ENCODE data around the gene FBXW7. TPM values are rescaled to one million over a fixed set of nuclear protein-coding genes. Genes with fewer than 3 reads are reported as not detected.

FBXW7 gene
- total RNA-seq, 4 donors from 2014 or later: 76.4 to 199 (median 103) TPM

DNA sequence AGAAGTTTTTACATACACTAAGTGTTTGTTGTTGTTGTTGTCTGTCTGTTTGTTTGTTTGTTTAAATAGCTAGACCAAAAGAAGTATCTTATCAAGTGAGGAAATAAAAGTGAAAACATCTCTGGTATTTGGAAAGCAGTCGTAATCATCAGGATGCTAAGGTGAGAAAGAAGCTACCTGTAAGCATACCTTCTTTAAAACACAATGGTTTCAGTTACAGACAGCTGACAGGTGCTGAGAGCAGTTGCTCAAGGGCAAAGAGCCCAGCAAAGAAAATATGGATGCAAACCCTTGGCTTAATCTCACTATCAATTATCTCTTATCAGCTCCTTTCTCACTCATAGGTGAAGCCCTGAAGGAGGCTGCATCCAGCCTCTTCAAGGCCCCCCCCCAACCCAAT is 42.8 kb upstream of the FBXW7 start:
- WGBS, 2 donors: 67% methylated on average over 1 of the region's 1 CpG
- DNase-seq (ENCODE audit: low spot score in 2 of 2): no peak
- no peak for TF ChIP-seq POLR2A (IDR thresholded peaks at IDR 0.05)
- TF ChIP-seq, protein P1, sequence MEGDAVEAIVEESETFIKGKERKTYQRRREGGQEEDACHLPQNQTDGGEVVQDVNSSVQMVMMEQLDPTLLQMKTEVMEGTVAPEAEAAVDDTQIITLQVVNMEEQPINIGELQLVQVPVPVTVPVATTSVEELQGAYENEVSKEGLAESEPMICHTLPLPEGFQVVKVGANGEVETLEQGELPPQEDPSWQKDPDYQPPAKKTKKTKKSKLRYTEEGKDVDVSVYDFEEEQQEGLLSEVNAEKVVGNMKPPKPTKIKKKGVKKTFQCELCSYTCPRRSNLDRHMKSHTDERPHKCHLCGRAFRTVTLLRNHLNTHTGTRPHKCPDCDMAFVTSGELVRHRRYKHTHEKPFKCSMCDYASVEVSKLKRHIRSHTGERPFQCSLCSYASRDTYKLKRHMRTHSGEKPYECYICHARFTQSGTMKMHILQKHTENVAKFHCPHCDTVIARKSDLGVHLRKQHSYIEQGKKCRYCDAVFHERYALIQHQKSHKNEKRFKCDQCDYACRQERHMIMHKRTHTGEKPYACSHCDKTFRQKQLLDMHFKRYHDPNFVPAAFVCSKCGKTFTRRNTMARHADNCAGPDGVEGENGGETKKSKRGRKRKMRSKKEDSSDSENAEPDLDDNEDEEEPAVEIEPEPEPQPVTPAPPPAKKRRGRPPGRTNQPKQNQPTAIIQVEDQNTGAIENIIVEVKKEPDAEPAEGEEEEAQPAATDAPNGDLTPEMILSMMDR (IDR thresholded peaks at IDR 0.05): no peak
- intact Hi-C loops (cut with DNase I; ENCODE audit: low total_unique reads): no loop called here
- H3K4me3 ChIP-seq (ENCODE audit: low read depth, poor library complexity, severe bottlenecking): no peak overlapping the region

DNA sequence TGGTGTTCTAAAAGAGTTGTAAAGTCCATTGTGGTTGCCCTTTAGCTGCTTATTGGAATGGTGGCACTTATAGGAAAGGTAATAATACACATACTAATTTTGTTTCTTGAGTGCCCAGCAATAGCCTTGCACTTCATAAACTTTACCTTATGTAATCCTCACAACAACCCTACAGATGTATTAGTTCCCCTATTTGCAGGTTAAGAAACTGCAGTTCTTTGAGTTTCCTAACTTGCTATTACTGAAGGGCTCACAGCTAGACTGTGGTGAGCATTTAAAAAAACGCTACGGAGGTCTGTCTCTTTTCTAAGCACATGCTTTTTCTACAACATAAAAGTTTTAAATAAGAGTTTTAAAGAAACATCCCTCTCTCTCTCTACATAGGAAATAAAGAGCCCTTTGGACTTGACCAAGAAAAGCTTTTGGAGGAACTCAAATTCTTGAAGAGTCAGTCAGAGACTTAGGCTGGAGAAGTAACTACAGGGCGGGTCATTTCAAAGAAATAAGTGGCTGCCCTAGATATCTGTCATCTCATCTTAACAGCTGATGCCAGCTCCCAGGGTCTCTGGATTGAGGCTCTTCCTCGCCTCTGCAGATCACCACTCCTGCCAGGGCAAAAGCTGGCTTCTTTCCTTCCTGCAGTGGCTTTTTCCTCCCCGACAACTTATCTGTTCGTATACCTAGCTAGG is 42.0 kb upstream of the FBXW7 start:
- WGBS, 2 donors: 70 to 71% methylated on average over 6 of the region's 6 CpGs
- no peak for DNase-seq (ENCODE audit: low spot score in 2 of 2)
- intact Hi-C loops (cut with DNase I; ENCODE audit: low total_unique reads): no loop called here
- H3K4me3 ChIP-seq (ENCODE audit: low read depth, poor library complexity, severe bottlenecking): no peak overlapping the region
- no peak for TF ChIP-seq POLR2A (IDR thresholded peaks at IDR 0.05)
- TF ChIP-seq, protein P1 (IDR thresholded peaks at IDR 0.05): no peak

DNA sequence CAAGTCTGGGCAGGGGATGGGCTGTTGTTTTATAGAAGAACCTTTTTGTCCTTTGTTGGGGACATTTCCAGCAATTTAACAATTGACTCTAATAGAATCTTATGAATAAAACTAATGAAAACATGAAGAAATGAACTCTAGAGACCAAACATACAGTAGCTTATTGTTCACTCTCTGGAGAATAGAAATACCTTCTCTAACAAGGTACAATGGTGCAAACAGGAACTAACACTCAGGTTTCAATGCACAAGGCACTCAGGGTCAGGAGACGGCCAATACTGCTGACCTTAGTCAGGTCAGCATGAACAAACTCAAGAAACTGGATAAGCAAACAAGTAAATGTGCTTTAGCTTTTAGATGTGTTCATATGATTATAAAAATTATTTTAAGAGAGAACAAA is 39.6 kb upstream of the FBXW7 start:
- 71 to 72% methylated on average over 1 of the region's 1 CpG for WGBS, 2 donors
- intact Hi-C loops (cut with DNase I; ENCODE audit: low total_unique reads): no loop called here
- H3K4me3 ChIP-seq (ENCODE audit: low read depth, poor library complexity, severe bottlenecking): no peak overlapping the region
- TF ChIP-seq, protein P1 (IDR thresholded peaks at IDR 0.05): no peak
- no peak for TF ChIP-seq POLR2A (IDR thresholded peaks at IDR 0.05)
- DNase-seq (ENCODE audit: low spot score in 2 of 2): no peak

DNA sequence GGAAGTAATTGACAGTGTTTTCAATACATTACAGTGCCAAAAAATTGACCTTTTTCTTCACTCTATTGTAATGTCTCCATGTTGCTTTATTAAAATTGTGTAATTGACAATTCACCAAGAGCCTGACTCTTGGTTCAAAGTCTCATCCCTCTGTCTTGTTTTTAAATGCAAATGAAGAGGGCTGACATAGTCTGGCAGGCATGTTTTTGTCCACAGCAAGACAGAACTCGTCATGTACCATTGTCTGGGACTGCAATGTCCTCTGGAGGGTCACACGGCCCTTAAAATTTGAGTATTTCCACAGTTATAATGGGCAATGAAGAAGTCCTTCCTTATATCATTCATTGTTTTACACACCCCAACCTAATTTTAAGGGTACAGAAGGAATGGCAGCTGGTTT is 38.0 kb upstream of the FBXW7 start:
- WGBS, 2 donors: 72 to 91% methylated on average over 2 of the region's 2 CpGs
- intact Hi-C loops (cut with DNase I; ENCODE audit: low total_unique reads): no loop called here
- H3K4me3 ChIP-seq (ENCODE audit: low read depth, poor library complexity, severe bottlenecking): no peak overlapping the region
- TF ChIP-seq, protein P1 (IDR thresholded peaks at IDR 0.05): no peak
- no peak for DNase-seq (ENCODE audit: low spot score in 2 of 2)

DNA sequence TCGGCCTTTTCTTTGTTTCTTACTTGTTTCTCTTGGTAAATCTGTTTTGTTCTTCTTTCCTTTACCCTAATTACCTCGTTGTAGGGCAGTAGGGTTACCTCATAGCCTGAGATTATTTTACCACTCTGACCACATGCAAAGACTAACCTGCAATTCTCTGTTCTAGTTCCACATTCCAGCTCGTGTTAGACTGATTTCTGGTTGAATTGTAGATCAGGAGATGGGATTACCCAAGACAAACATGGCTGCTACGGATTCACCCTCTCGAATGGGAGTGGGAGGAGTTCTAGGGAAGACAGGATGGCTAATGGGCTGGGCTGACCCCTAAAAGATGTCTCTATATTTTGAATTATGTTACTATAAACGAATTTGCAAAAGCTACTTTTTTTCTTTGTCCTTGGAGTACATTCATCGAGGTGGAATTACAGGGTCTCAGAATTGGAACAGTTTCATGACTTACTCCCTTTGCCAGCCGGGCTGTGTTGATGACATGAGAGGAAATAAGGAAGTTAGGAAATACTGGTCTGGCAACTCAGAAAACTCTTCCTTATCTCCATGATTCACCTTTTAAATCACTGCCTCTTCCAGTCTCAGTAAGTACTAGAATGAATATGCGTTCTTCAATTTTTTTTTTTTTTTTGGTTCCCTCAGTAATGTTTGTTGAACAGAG is 36.7 kb upstream of the FBXW7 start:
- no peak for DNase-seq (ENCODE audit: low spot score in 2 of 2)
- no peak overlapping the region for H3K4me3 ChIP-seq (ENCODE audit: low read depth, poor library complexity, severe bottlenecking)
- TF ChIP-seq, protein P1 (IDR thresholded peaks at IDR 0.05): no peak
- TF ChIP-seq POLR2A (IDR thresholded peaks at IDR 0.05): no peak
- WGBS, 2 donors: 52 to 56% methylated on average over 9 of the region's 9 CpGs
- intact Hi-C loops (cut with DNase I; ENCODE audit: low total_unique reads): no loop called here

Data from lower leg skin (tissue), 4 donors.